Activated naive CD8-positive, alpha-beta T cell treated with anti-CD3 and anti-CD28 coated beads, Interleukin-2, amount 10 ng/mL, durations not matched to agents 7 days and 5 days (primary cell): ENCODE measurements around the gene CHCHD3. TPM values are rescaled to one million over a fixed set of nuclear protein-coding genes. Genes with fewer than 3 reads are reported as not detected.
A peak's percentile ranks its signal among the peaks of the same experiment; 100 is the strongest.

Experiments
- ATAC-seq: fragments of 150-1000 bp; cut with Tn5 transposase; one replicate; pipeline ENCODE4 v1.10.0; 2021; ENCODE audit warnings: low read depth, moderate library complexity
- POLR2A ChIA-PET: fragments of 350-600 bp; sonication (Branson Sonifier 250); formaldehyde crosslinking; loops from one replicate; lab custom pipeline; 2021; ENCODE audit warnings: antibody characterized with exemption; lab: Charles Lee
- DNase-seq: peaks from one replicate; pipeline ENCODE4 v3.0.0; 2021
- H3K27ac Mint-ChIP-seq: one replicate; pipeline ENCODE4 v1.8.0; 2022; ENCODE audit warnings: mild to moderate bottlenecking, mixed read lengths
- H3K27me3 Mint-ChIP-seq: one replicate; pipeline ENCODE4 v1.8.0; 2022; ENCODE audit warnings: mild to moderate bottlenecking, moderate library complexity, mixed read lengths
- H3K36me3 Mint-ChIP-seq: one replicate; pipeline ENCODE4 v1.8.0; 2021; ENCODE audit warnings: mild to moderate bottlenecking, mixed read lengths
- H3K4me1 Mint-ChIP-seq: one replicate; pipeline ENCODE4 v1.8.0; 2021; ENCODE audit warnings: mixed read lengths
- H3K4me3 Mint-ChIP-seq: one replicate; pipeline ENCODE4 v1.8.0; 2022; ENCODE audit warnings: mild to moderate bottlenecking, moderate library complexity, mixed read lengths
- H3K9me3 Mint-ChIP-seq: one replicate; pipeline ENCODE4 v1.8.0; 2021; ENCODE audit warnings: mixed read lengths
- total RNA-seq, 2 experiments: library from RNA; stranded (reverse); gene quantifications; one replicate each; pipeline ENCODE4 v1.2.3, GENCODE V29; 2021

Gene CHCHD3
- total RNA-seq, 2 experiments from 2014 or later, result 40.4 to 44.5 TPM

DNA sequence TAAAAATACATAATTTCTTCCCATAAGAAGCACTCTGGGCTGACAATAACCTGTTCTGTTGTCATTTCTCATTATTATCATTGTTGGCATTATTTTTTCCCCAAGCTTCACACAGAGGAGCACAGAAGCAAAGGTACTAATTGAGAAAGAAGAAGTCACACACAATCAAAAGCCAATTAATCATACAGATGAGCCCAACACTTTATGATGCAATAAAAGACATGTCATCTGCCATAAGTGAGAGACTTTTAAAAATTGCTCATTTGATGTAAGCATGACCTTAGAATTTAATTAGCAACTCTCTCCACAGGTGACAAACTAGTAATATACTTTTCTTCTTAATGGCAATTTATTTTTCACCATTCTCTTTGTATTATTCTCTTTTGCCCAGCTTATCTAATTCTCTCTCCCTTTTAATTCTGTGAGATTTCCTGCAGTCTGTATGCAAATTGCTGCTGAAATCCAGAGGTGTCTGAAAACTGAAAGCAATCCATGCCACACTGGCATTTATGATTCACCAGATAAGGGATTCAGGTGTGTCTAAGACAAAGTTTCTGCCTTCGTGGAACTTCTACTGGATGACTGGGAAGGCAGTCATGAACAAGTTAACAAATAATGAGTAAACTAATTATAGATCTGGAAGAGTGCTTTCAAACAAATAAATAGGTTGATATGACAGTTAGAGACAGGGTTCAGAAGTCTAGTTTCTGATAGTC lies 203.5 kb downstream of the CHCHD3 start:
- no peaks in the 10 kb centered on the region for H3K27me3 Mint-ChIP-seq
- no peak overlapping the region for H3K27ac Mint-ChIP-seq
- POLR2A ChIA-PET, result no interaction called here

DNA sequence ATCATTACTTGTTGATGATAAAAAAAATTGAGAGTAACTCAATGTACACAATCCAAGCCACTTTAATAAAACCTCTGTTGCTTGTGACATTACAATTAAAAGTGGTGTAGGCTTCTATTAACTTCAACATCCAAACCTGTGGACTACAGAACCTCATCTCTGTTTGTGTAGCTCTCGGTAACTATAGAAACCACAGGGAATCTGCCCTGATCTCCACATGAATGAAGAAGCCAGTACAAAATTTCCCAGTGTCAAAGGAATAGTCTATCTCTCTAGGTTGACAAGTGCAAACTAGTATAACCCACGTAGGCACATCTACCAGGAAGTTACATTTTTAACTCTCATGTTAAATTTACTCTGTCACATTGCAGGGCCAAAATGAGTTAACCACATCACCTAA lies 204.3 kb downstream of the CHCHD3 start:
- no peak overlapping the region for H3K27ac Mint-ChIP-seq
- no peak overlapping the region for H3K4me3 Mint-ChIP-seq
- H3K27me3 Mint-ChIP-seq, result no peaks in the 10 kb centered on the region
- DNase-seq (no peak), ATAC-seq (no peak)
- peaks cover 5% of the 10 kb centered on the region for H3K4me1 Mint-ChIP-seq
- H3K9me3 Mint-ChIP-seq, result no peaks in the 10 kb centered on the region
- POLR2A ChIA-PET, result no interaction called here
- peaks cover 7% of the 10 kb centered on the region for H3K36me3 Mint-ChIP-seq

More for the DNA sequence above, 203.5 kb downstream of the CHCHD3 start:
- peaks cover 12% of the 10 kb centered on the region for H3K4me1 Mint-ChIP-seq
- ATAC-seq (no peak), DNase-seq (no peak)
- no peaks in the 10 kb centered on the region for H3K9me3 Mint-ChIP-seq
- H3K4me3 Mint-ChIP-seq, result no peak overlapping the region
- peaks cover 7% of the 10 kb centered on the region for H3K36me3 Mint-ChIP-seq

DNA sequence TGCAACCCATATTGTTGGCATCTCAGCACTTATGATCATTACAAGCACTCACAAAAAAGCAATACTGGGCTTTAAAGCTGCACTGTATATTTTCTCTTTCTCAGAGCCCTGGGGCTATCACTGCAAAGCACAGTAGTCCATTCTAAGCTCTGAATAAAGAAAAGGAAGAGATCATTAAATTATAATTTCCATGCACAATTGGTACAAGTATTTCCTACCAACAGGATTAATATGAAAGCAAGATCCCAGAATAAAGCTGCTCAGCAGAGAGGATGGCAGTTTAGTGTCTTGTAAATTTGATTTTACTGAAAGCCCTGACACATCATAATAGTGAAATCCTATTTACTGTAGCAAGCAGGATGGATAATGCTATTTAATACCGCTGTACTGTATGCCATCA lies 205.3 kb downstream of the CHCHD3 start:
- ATAC-seq (no peak), DNase-seq (no peak)
- Mint-ChIP-seq H3K36me3 (peaks cover 7% of the 10 kb centered on the region), H3K9me3 (no peaks in the 10 kb centered on the region), H3K27me3 (no peaks in the 10 kb centered on the region), H3K4me1 (no peaks in the 10 kb centered on the region), H3K27ac (no peak overlapping the region), H3K4me3 (no peak overlapping the region)
- POLR2A ChIA-PET, result no interaction called here

DNA sequence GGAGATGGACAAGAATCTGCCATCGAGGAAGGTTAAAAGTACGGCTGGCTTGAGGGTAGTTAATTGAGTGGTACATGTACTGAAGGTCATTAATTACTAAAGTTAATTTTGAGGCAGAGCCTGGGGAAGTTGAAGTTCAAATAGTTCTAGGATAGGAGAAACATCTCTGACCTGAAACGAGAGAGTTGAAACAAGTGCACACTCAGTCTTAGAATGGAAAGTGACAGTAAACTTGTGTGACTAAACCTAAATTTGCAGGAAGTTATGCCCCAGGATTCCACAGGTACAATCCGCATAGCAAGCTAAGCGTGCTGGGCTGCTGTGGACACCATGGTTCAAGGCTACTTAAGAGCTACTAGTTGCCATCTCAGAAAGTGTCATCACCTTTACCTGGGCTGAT lies 209.9 kb downstream of the CHCHD3 start:
- Mint-ChIP-seq H3K27me3 (no peaks in the 10 kb centered on the region), H3K9me3 (no peaks in the 10 kb centered on the region), H3K27ac (no peak overlapping the region), H3K36me3 (peaks cover 3% of the 10 kb centered on the region), H3K4me1 (peaks cover 7% of the 10 kb centered on the region), H3K4me3 (no peak overlapping the region)
- ATAC-seq (no peak), DNase-seq (no peak)
- POLR2A ChIA-PET, result no interaction called here

DNA sequence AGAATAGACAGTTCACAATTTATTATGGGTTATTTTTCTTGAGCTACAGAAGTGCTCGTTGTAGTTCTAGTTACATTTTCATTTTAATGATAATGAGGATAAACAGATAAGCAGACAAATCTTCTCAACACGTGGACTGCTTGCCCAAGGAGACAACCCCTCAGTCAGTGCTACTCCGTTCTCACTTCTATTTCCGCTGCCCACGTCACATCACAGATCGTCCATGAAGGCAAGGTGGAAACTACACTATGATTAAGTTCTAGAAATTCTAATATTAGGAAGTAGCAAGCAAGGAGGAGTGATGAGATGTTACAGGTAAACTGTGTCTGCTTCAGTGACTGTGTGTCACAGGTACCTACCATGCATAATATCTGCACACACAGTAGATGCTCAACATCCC lies 210.5 kb downstream of the CHCHD3 start:
- Mint-ChIP-seq H3K36me3 (peaks cover 1% of the 10 kb centered on the region), H3K27ac (no peak overlapping the region), H3K4me1 (peaks cover 7% of the 10 kb centered on the region), H3K9me3 (no peaks in the 10 kb centered on the region), H3K27me3 (no peaks in the 10 kb centered on the region), H3K4me3 (no peak overlapping the region)
- DNase-seq (no peak), ATAC-seq (no peak)
- POLR2A ChIA-PET, result no interaction called here

DNA sequence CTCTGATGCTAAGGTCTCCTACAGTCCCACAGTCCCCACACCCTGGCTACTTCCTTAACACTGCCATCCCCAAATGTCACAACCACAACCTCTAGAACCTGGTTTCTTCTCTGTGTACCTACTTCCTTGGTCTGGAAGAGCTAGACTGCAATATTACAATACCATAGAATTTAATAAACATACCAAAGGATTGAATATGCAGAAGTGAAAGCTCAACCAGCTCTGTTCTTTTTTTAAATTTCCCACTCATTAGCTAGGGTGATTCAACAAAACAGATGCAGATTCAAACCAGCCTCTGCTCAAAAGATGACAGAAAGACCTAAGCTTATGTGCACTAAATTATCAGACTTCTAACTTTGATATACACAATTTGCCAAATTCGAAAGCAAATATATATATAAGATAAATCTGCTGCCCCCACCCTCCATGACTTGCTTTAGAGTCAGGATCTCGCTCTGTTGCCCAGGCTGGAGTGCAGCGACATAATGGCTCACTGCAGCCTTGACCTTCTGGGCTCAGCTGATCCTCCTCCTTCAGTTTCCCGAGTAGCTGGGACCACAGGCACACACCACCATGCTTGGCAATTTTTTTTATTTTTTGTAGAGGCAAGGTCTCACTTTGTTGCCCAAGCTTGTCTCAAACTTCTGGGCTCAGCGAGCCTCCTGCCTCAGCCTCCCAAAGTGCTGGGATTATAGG lies 212.6 kb downstream of the CHCHD3 start:
- Mint-ChIP-seq H3K4me3 (no peak overlapping the region), H3K9me3 (no peaks in the 10 kb centered on the region), H3K27me3 (no peaks in the 10 kb centered on the region), H3K27ac (no peak overlapping the region), H3K36me3 (peaks cover 6% of the 10 kb centered on the region), H3K4me1 (peaks cover 10% of the 10 kb centered on the region)
- DNase-seq, result no peak
- no peak for ATAC-seq
- POLR2A ChIA-PET, result no interaction called here

DNA sequence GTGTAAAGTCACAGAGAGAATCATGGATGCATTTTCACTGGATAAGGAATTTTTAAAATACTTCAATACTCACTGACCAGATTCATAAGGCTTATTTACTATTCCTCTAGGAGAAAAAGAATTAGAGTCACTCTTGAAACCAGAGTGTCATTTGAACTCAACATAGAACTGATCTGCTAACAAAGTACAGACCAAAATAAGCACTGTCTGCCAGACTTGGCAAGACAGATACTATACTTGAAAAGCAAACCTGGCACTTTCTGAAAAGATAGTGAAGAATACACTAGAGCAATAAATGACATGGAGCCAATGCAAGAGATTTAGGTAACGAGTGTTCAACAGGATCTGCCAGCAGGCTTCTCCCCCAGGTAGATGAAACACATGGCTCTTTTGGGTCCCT lies 215.3 kb downstream of the CHCHD3 start:
- H3K36me3 Mint-ChIP-seq, result peaks cover 15% of the 10 kb centered on the region
- H3K4me3 Mint-ChIP-seq, result no peak overlapping the region
- H3K4me1 Mint-ChIP-seq, result peaks cover 14% of the 10 kb centered on the region
- POLR2A ChIA-PET, result no interaction called here
- no peak overlapping the region for H3K27ac Mint-ChIP-seq
- no peak for DNase-seq
- no peaks in the 10 kb centered on the region for H3K27me3 Mint-ChIP-seq
- no peaks in the 10 kb centered on the region for H3K9me3 Mint-ChIP-seq
- no peak for ATAC-seq

DNA sequence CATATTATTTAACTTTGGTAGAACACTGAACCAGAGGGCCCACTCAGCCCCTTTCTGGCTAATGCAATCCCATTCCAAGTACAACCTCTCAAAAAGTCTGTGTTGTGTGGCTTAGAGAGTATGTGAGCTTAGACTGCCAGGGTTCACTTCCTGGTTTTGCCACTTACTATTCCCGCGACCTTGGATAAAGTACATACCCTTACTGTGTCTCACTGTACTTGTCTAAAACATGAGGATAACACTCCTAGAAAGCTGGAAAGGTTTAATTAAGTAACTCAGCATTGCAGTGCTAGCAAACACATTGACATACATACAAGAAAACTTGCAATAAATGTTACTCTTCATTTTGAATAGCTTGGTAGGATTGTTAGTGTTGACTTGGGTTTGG lies 215.8 kb downstream of the CHCHD3 start:
- ATAC-seq (no peak), DNase-seq (no peak)
- H3K36me3 Mint-ChIP-seq, result peaks cover 17% of the 10 kb centered on the region
- no peaks in the 10 kb centered on the region for H3K27me3 Mint-ChIP-seq
- H3K4me1 Mint-ChIP-seq, result peaks cover 14% of the 10 kb centered on the region
- POLR2A ChIA-PET, result no interaction called here
- H3K9me3 Mint-ChIP-seq, result no peaks in the 10 kb centered on the region
- H3K27ac Mint-ChIP-seq, result no peak overlapping the region
- H3K4me3 Mint-ChIP-seq, result no peak overlapping the region

DNA sequence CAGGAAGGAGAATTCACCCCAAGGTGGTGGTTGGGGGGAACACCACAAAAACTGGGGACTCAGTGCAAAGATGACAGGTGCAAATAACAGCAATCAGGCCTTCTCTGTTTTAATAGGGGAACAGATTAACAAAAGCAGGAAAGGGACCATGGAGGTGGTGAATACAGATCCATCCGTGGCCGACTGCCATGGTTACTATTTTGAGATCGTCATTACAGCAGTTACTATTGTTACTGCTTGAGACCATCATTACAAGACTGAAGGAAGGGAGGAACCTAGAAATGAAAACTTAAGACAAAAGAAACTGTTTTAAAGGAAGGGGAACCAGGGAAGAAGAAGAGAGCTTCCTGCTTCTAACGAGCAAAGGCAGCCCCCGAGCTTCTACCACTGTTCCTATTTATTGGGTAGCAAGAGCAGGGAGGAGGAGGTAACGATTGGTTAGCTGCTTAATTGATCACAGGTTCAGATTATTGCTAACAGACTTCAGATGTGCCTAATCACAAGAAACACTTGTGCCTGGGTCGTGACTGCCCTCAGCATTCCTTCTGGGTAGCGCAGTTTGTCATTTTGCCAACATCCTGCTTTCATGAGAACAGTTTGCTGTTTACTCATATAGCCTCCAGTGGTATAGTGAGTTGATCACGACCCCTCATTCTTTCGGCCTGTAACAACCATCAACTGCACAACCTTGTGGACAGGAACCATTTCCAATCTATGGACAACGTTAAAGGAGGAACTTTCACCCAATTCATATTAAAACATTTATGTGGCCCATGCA lies 216.3 kb downstream of the CHCHD3 start:
- Mint-ChIP-seq H3K4me3 (no peak overlapping the region), H3K27me3 (no peaks in the 10 kb centered on the region), H3K9me3 (no peaks in the 10 kb centered on the region), H3K4me1 (peaks cover 14% of the 10 kb centered on the region), H3K27ac (no peak overlapping the region), H3K36me3 (peaks cover 19% of the 10 kb centered on the region)
- ATAC-seq, result no peak
- DNase-seq, result no peak
- POLR2A ChIA-PET, result no interaction called here

DNA sequence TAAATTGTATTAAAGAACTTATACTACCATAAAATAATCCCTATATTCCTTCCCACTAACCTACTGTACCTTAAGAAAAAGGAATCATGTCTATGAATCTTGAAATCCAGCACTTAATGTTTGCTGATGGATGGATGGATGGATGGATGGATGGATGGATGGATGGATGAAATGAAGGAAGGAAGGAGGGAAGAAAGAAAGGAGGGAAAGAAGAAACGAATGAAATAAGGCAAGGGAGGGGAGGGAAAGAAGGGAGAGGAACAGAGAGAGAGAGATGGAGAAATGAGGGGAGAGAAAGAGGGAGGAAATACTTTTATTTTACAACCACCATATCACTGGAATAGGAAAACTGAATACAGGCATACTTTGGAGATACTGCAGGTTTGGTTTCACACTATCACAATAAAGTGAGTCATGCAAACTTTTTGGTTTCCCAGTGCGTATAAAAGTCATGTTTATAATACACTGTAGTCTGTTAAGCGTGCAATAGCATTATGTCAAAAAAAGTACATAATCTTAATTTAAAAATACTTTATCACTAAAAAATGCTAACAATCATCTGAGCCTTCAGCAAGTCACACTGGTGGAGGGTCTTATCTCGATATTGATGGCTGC lies 219.8 kb downstream of the CHCHD3 start:
- POLR2A ChIA-PET, result no interaction called here
- peaks cover 6% of the 10 kb centered on the region for H3K4me1 Mint-ChIP-seq
- ATAC-seq, result no peak
- no peak overlapping the region for H3K4me3 Mint-ChIP-seq
- H3K36me3 Mint-ChIP-seq, result peaks cover 20% of the 10 kb centered on the region
- no peaks in the 10 kb centered on the region for H3K27me3 Mint-ChIP-seq
- H3K9me3 Mint-ChIP-seq, result no peaks in the 10 kb centered on the region
- no peak for DNase-seq
- H3K27ac Mint-ChIP-seq, result no peak overlapping the region

DNA sequence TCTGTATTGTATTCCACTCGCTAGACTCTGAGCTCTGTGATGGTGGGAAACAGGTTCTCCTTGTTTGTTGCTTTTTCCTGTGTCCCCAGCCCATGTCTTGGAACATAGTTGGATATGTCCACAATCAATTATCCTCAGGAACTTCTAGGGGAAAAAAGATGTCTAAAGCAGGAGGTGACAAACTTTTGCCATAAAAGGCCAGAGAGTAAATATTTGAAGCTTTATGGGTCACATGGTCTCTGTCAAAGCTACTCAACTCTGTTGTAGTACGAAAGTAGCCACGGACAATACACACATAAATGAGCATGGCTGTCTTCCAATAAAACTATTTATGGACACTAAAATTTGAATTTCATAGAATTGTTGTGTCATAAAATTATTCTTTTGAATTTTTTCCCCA lies 220.5 kb downstream of the CHCHD3 start:
- Mint-ChIP-seq H3K4me3 (no peak overlapping the region), H3K27ac (peak overlapping the region; percentile 23), H3K36me3 (peaks cover 20% of the 10 kb centered on the region), H3K27me3 (no peaks in the 10 kb centered on the region), H3K4me1 (peaks cover 6% of the 10 kb centered on the region), H3K9me3 (no peaks in the 10 kb centered on the region)
- DNase-seq, result no peak
- POLR2A ChIA-PET, result no interaction called here
- no peak for ATAC-seq

DNA sequence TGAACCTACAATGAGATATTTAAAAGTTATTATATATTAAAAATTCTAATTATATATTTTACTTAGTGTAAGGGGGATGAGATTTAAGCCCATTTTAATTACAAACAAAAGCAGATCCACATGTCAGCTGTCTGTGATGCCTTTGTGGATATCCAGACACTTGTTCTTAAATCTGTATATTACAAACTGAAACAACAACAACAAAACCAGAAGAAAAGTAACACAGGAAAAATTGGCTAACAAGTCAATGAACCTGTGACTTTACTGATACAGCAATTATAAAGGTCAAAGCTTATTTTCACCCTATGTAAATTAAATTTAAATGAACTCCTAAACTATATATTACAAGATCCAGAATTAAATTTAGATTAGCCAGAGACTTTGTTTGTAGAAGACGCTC lies 222.7 kb downstream of the CHCHD3 start:
- Mint-ChIP-seq H3K36me3 (peaks cover 19% of the 10 kb centered on the region), H3K4me1 (peaks cover 7% of the 10 kb centered on the region), H3K4me3 (no peak overlapping the region), H3K9me3 (no peaks in the 10 kb centered on the region), H3K27ac (no peak overlapping the region), H3K27me3 (no peaks in the 10 kb centered on the region)
- no peak for ATAC-seq
- POLR2A ChIA-PET, result no interaction called here
- DNase-seq, result no peak

DNA sequence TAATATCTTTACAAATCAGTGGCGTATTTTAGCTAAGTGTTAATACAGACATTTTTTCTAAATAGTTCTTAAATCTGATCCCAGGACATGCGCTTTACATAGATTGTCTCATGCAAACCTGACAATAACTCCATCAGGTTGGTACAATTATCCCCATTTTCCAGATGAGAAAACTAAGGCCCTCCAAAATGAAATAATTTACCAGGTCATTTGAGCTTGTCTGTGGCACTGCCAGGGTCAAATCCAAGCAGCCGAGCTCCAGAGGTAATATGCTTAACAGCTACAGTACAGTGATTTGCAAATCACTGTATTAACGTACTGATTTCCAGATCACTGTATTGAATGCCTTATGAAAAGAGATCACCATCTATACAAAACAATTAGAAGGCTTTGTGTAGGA lies 223.1 kb downstream of the CHCHD3 start:
- POLR2A ChIA-PET, result no interaction called here
- H3K27me3 Mint-ChIP-seq, result no peaks in the 10 kb centered on the region
- no peaks in the 10 kb centered on the region for H3K9me3 Mint-ChIP-seq
- no peak overlapping the region for H3K27ac Mint-ChIP-seq
- H3K36me3 Mint-ChIP-seq, result peaks cover 16% of the 10 kb centered on the region
- ATAC-seq, result no peak
- H3K4me3 Mint-ChIP-seq, result no peak overlapping the region
- peaks cover 3% of the 10 kb centered on the region for H3K4me1 Mint-ChIP-seq
- no peak for DNase-seq
